ENCODE measurements around the gene KIAA2012. TPM values are rescaled to one million over a fixed set of nuclear protein-coding genes. Genes with fewer than 3 reads are reported as not detected.

Gene KIAA2012
- total and polyA plus RNA-seq, 2 of the 8 experiments (the other 6 are each of a cell fraction or from before 2014, with no cell fraction given) = not detected

DNA sequence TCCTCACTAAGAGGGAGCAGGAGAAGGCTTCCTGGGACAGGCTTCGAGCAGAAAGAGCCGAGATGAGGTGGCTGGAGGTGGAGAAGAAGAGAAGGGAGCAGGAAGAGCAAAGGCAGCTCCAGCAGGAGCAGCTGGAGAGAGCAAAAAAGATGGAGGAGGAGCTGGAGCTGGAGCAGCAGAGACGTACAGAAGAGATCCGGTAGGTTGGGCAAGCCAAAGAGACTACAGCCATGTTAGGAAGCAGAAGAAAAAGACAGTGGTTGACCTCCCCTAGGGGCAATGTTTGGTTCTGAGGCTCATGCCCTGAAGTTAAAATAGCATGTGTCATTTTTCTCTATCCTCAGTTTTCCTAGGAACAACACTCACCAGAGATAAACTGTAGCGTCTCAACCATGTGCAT, 120.2 kb downstream of the KIAA2012 start (continued):
- TF ChIP-seq RFX5 (IDR thresholded peaks at IDR 0.05; ENCODE audit: borderline replicate concordance, low read depth, low read length) = no peak

Measured in H1 (cell line).